OCI-LY7 (cell line): ENCODE data around the gene CENPN.

Experiments used
- CTCF ChIP-seq: fragments of 200-600 bp; sonication (generic); conservative IDR thresholded peaks from 2 replicates; pipeline ENCODE4 v1.5.1; 2014; ENCODE audit warnings: mild to moderate bottlenecking, antibody characterized with exemption, low read length, moderate library complexity, mixed read lengths
- EZH2phosphoT487 ChIP-seq: fragments of 200-600 bp; sonication (generic); IDR thresholded peaks from 2 replicates; pipeline ENCODE4 v1.6.1; 2018; ENCODE audit warnings: low read depth, borderline replicate concordance, mild to moderate bottlenecking, mixed run types, antibody characterized with exemption, low read length, moderate library complexity, mixed read lengths

DNA sequence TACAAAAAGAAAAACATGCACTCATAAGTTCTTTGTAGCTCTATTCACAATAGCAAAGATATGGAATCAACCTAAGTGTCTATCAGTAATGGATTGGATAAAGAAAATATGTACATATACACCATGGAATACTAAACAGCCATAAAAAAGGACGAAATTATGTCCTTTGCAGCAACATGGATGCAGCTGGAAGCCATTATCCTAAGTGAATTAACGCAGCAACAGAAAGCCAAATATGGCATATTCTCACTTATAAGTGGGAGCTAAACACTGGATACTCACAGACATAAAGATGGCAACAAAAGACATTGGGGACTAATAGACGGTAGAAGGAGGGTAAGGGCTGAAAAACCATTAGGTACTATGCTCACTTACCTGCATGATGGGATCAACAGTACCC lies 6.1 kb upstream of the CENPN start:
- TF ChIP-seq EZH2phosphoT487 (no peak), CTCF (no peak)
